GM19395 (cell line): Measurements from ENCODE around the gene TECTA.
A peak's percentile ranks its signal among the peaks of the same experiment; 100 is the strongest.
"Not testable (repeated sequence)": the region's sequence is repeated elsewhere in the genome, so short reads cannot be mapped to it uniquely, and the experiment has no call there.

Experiments used
- ATAC-seq: cut with Tn5 transposase; IDR thresholded peaks from one replicate; pipeline ENCODE4 v1.9.1; 2021; ENCODE audit warnings: mild to moderate bottlenecking, moderate library complexity; ENCODE audit not compliant: unreplicated experiment

The TECTA gene

DNA sequence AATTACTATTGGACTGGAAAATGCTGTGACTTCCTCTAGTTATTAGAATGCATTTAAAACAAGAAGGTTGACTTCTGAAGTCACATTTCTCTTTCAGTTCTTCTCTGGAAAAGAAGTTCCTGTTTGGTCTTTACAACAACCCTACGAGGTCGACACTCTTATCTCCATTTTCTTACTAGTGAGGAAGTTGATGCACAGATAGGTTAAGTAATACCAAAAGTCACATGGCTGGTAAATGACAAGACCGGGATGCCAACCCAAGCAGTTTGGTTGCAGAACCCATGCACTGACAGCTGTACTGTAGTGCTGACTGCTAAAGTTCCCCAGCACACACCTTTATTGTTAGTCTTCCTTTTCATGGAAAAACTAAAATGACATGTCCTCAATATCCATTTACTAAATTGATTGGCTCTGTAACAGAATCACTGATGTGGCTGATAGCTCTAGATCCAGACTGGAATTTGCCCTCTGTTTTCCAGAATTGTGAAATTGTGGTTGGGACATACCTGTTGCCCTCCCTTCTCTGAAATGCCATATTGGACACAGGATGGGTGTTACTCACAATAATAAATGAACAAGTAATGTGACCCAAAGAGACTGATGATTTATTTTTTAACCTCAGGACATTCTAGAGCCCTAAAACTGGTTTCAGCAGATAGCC is 9.4 kb upstream of the TECTA start:
- no peak for ATAC-seq

GRCh38 chr11:121095561-121095960 is 5.5 kb upstream of the TECTA start:
- ATAC-seq, result no peak

DNA sequence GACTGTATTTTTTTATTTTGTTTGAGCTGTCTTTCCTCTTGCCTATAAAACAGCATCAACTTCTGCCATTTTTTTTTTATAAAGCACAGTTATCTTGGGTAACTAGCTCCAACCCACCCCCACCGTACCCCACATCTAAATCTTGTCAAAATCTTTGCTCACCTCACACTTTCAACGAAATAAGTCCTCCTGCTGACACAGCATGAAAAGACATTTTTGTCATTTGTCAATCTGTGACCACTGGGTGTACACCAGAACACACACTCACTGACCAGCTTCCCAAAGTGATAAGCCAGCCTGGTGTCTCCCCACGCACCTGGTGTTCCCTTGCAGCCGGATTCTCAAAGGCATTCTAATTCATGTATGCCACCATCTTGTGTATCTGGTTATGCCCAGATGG is 1.7 kb upstream of the TECTA start:
- ATAC-seq, result no peak

- no peak for ATAC-seq
These were observed 1.2 kb upstream of the TECTA start for GRCh38 chr11:121099885-121100284.

DNA sequence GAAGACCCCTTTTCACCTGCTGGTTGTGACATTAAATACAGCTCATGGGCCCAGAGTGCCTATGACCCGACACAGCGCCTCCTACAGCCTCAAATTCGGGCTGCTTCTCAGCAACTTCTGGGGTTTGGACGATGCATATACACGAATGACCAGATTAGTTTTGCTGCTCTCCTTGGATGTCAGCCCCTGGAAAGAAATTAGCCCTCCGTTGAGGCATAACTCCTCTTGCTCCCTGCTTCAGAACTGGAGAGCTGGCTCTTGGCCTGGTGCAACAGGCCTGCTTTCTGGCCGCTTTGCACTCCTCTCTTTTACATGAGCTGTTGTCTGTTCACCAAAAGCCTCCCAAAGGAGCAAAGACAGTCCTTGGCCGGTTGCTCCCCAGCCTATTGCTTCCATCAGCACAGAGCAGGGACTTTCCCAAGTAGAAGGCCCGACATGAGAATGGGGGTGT is 3.3 kb downstream of the TECTA start:
- no peak for ATAC-seq

DNA sequence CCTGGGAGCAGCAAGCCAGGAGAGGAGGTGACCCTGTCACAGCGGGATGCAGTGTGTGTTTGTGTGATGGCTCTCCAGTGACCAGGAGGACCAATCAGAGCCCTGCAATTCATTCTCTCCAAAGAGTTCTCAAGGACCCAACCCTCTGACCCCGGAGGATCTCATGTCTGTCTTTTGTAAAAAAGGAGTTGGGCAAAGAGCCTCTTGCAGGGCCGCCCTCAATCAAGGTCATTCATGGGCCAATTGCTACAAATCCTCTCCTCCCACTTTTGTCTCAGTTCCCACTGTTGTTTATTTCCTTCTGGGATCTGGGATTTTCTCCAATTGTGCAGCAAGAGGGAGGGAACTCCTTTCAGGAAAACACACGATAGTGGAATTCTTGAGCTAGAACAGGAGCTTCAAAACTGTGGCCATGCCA is 4.0 kb downstream of the TECTA start:
- no peak for ATAC-seq

GRCh38 chr11:121105481-121106195 is 4.6 kb downstream of the TECTA start:
- no peak for ATAC-seq

- ATAC-seq, result no peak
These were observed 5.8 kb downstream of the TECTA start for GRCh38 chr11:121106812-121107211.

DNA sequence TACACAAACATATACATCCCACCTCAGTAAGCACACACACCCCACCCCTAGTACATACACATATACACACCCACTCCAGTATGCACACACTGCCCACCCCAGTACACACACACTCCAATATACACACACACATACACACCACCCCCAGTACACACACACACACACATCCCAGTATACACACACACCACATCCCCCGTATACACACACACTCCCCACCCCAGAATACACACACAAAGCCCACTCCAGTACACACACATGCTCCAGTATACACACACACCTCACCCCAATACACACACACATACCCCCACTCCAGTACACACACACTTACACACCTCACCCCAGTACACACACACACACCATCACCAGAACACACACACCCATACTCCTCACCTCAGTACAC is 7.4 kb downstream of the TECTA start:
- ATAC-seq, result no peak

DNA sequence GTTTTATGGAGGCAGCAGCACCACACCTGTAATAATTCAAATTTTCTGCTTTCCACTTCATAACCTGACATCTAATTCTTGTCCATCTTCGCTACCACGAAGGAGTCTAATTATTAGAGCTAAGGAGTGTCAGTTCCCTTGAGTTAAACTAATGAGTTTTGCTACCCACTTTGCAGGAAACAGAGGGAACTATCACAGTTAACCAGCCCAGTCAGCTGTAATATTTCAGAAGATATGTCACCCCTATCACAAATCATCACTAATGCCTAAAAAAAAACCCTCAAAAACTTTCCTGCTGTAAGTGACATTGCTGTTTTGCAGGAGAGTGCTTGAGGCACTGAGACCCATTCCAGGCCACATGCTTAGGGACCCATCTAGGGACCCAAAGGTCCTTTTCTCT is 8.4 kb downstream of the TECTA start:
- no peak for ATAC-seq

DNA sequence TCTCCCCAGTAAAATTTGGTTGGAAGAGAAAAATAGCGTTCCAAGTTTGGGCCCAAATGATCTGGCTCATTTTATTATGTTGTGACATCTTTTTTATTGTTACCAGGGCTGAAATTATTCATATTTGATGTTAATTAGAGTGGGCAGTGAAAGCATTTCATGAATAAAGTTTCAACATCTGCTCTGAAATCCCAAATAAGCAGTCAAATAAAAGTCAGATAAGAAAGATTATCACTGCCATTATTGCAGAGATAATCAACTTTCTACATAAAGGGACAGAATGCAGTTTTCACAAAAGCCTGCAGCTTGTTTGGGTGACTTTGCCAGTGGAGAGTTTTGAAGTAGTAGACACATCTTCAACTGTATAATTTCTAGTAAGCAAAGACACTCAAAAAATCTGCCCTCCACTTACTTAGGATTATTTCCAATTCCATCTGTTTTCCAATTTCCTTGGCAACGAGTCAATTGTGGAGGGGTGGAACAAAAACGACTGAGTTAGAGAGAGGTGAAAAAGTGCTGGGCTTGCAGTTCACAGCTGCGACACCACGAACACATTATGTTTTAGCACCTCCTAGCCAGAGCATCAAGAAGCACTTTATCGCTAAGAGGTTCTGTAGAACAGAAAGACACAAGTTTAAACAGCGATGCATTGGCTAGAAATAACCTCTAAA is 9.0 kb downstream of the TECTA start:
- ATAC-seq, result no peak

- ATAC-seq, result no peak
These were observed 10.1 kb downstream of the TECTA start for GRCh38 chr11:121110871-121111724.

GRCh38 chr11:121112498-121113455 is 11.7 kb downstream of the TECTA start:
- peak; percentile 69 for ATAC-seq

DNA sequence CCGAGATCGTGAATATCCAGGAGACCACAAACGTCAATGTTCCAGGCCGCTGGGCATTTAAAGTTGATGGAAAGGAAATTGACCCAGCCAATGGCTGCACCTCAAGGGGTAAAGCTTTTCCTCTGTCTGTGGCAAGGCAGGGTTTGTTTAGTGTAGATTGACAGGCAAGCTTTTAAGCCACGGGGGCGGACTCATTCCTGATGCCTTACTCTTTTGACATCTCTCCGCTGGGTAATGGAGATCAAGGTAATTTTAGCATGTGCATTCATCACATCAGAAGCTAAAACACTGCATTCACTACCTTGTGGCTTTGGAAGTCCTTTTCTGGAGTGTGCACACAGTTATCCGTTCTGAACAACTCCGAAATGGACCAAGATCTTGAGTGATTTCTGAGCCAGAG is 12.6 kb downstream of the TECTA start:
- no peak for ATAC-seq

DNA sequence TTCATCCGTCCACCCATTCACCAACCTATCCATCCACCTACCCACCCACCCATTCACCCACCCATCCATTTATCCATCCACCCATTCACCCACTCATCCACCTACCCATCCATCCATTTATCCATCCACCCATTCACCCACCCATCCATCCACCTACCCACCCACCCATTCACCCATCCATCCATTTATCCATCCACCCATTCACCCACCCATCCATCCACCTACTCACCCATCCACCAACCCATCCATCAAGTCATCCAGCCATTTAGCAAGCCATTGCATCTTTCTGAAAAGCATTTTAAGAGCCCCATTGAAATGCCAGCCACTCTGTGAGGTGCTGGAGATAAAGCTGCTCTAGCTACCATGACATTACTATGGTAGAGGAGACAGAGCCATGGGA is 14.0 kb downstream of the TECTA start:
- ATAC-seq, result not testable (repeated sequence)

DNA sequence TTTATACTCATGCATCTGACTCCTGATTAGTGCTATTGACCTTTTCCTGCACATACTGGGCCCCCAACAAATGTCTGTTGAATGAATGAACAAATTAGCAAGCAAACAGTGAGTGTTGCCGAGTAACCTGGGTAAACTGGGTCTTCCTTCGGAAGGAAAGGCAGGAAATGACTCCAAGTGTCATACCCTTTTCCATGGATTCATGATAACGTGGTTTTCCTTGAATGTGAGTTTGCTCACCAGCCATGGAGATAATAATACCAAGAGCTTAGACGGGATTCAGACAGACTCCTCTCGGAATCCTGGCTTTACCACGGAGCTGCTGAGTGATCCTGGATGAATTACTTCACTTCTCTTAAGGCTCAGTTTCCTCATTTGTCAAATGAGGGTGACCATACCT is 16.7 kb downstream of the TECTA start:
- no peak for ATAC-seq

DNA sequence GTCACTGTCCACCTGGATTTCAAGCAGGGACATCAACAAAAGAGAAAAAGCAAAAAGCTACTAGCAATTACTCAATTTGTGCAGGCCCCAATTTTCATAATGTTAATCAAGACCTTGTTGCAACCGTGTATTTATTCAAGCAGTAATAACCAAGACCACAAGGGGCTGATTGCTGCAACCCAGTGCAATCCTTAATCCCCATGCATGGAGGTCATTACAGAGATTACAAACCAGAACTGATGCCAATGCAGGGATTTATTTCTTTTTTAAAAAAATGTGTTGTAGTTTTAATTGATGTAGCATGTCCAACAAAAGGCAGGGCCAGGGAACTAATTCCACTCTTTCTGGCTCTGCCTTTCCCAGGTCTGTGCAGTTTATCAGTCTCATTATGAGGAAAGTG is 18.4 kb downstream of the TECTA start:
- ATAC-seq, result no peak

DNA sequence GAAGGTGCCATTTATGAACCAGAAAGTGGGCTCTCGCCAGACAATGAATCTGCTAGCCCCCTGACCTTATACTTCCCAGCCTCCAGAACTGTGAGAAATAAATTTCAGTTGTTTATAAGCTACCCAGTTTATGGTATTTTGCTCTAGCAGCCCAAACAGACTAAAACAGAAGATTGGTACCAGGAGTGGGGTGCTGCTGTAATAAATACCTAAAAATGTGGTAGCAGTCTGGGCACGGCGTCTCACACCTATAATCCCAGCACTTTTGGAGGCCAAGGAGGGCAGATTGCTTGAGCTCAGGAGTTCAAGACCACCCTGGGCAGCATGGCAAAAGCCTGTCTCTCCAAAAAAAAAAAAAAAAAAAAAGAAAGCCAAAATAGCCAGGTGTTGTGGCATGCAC is 21.3 kb downstream of the TECTA start:
- ATAC-seq, result no peak

DNA sequence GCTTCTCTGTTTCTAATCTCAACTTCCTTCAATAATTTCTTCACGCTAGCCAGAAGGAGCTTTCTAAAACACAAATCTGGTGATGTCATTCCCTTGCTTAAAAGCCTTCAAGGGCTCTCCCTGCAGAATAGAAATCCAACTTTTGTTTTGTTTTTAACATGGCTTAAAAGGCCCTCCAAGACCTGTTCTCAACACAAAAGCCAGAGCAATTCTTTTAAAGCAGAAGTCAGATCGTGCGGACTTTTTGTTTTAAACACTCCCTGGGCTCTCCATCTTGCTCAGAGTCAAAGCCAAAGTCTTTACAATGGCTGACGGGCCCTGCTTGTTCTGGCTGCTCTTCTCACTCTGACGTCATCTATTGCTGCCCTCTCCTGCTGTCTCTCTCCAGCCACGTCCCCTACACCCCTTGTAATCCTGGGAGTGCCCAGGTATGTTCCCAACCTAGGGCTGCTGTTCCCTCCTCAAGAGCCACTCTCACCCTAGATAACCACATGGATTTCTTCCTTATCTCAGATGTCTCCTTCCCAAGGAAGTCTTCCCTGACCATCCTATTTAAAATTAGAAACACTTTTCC is 22.5 kb downstream of the TECTA start:
- no peak for ATAC-seq

GRCh38 chr11:121127809-121128208 is 26.8 kb downstream of the TECTA start:
- no peak for ATAC-seq
